ENCODE measurements around the gene PTPRJ.

PTPRJ gene

GRCh38 chr11:47969401-47969800, 11.0 kb upstream of the PTPRJ start:
- DNase-seq: no peak

- DNase-seq: no peak
These were observed 8.9 kb upstream of the PTPRJ start for GRCh38 chr11:47971501-47971900.

- no peak for DNase-seq
These were observed 7.2 kb upstream of the PTPRJ start for GRCh38 chr11:47973173-47973572.

GRCh38 chr11:47976931-47977330, 3.4 kb upstream of the PTPRJ start:
- no peak for DNase-seq

GRCh38 chr11:47977623-47978022, 2.7 kb upstream of the PTPRJ start:
- no peak for DNase-seq

- peak; percentile 32 for DNase-seq
These were observed 826 bp upstream of the PTPRJ start for GRCh38 chr11:47979378-47980087.

- peak; percentile 62 for DNase-seq
These were observed 705 bp downstream of the PTPRJ start for GRCh38 chr11:47980907-47981621.

- no peak for DNase-seq
These were observed 1.5 kb downstream of the PTPRJ start for GRCh38 chr11:47981667-47982404.

- no peak for DNase-seq
These were observed 2.3 kb downstream of the PTPRJ start for GRCh38 chr11:47982616-47983015.

- DNase-seq: no peak
These were observed 3.4 kb downstream of the PTPRJ start for GRCh38 chr11:47983464-47984397.

GRCh38 chr11:47986219-47986618, 5.9 kb downstream of the PTPRJ start:
- DNase-seq: no peak

- no peak for DNase-seq
These were observed 6.4 kb downstream of the PTPRJ start for GRCh38 chr11:47986742-47987141.

GRCh38 chr11:47987310-47987709, 7.0 kb downstream of the PTPRJ start:
- DNase-seq: no peak

- no peak for DNase-seq
These were observed 7.4 kb downstream of the PTPRJ start for GRCh38 chr11:47987781-47988180.

GRCh38 chr11:47989779-47990178, 9.4 kb downstream of the PTPRJ start:
- DNase-seq: no peak

GRCh38 chr11:47991266-47991830, 11.0 kb downstream of the PTPRJ start:
- DNase-seq: no peak

- no peak for DNase-seq
These were observed 11.5 kb downstream of the PTPRJ start for GRCh38 chr11:47991894-47992293.

- no peak for DNase-seq
These were observed 12.8 kb downstream of the PTPRJ start for GRCh38 chr11:47992959-47993820.

GRCh38 chr11:47994417-47994816, 14.1 kb downstream of the PTPRJ start:
- no peak for DNase-seq

GRCh38 chr11:47995360-47995769, 15.0 kb downstream of the PTPRJ start:
- no peak for DNase-seq
